Measurements from ENCODE around the gene IL5.
"Not testable (repeated sequence)": the region's sequence is repeated elsewhere in the genome, so short reads cannot be mapped to it uniquely, and the experiment has no call there.

The IL5 gene

GRCh38 chr5:132540149-132540548 lies 3.2 kb downstream of the IL5 start:
- TF ChIP-seq PAX5 (IDR thresholded peaks at IDR 0.05; ENCODE audit: insufficient read depth, low read length, severe bottlenecking), result no peak
- no peak for TF ChIP-seq POLR2A (IDR thresholded peaks at IDR 0.05; ENCODE audit: low read depth, low read length)
- TF ChIP-seq POU2F2 (IDR thresholded peaks at IDR 0.05; ENCODE audit: low read depth, low read length), result no peak
- no peak for TF ChIP-seq SPI1 (IDR thresholded peaks at IDR 0.05; ENCODE audit: low read depth, low read length)
- no peak for TF ChIP-seq TAF1 (IDR thresholded peaks at IDR 0.05; ENCODE audit: low read depth, low read length)
- no peak for TF ChIP-seq POLR2AphosphoS5 (IDR thresholded peaks at IDR 0.05; ENCODE audit: low read depth, low read length)
- DNase-seq (ENCODE audit: insufficient read length, low spot score) (no peak), FAIRE-seq (no peak)

GRCh38 chr5:132539716-132540115 lies 3.6 kb downstream of the IL5 start:
- no peak for DNase-seq (ENCODE audit: insufficient read length, low spot score)
- no peak for FAIRE-seq
- TF ChIP-seq POLR2A (IDR thresholded peaks at IDR 0.05; ENCODE audit: low read depth, low read length) (no peak), POLR2AphosphoS5 (IDR thresholded peaks at IDR 0.05; ENCODE audit: low read depth, low read length) (no peak), POU2F2 (IDR thresholded peaks at IDR 0.05; ENCODE audit: low read depth, low read length) (no peak), PAX5 (IDR thresholded peaks at IDR 0.05; ENCODE audit: insufficient read depth, low read length, severe bottlenecking) (no peak), TAF1 (IDR thresholded peaks at IDR 0.05; ENCODE audit: low read depth, low read length) (no peak)

GRCh38 chr5:132530946-132531345 lies 12.4 kb downstream of the IL5 start:
- DNase-seq (ENCODE audit: insufficient read length, low spot score), result no peak
- no peak for TF ChIP-seq TAF1 (IDR thresholded peaks at IDR 0.05; ENCODE audit: low read depth, low read length)
- TF ChIP-seq POU2F2 (IDR thresholded peaks at IDR 0.05; ENCODE audit: low read depth, low read length), result no peak
- no peak for TF ChIP-seq POLR2A (IDR thresholded peaks at IDR 0.05; ENCODE audit: low read depth, low read length)
- no peak for TF ChIP-seq SPI1 (IDR thresholded peaks at IDR 0.05; ENCODE audit: low read depth, low read length)
- no peak for TF ChIP-seq PAX5 (IDR thresholded peaks at IDR 0.05; ENCODE audit: insufficient read depth, low read length, severe bottlenecking)
- no peak for TF ChIP-seq POLR2AphosphoS5 (IDR thresholded peaks at IDR 0.05; ENCODE audit: low read depth, low read length)
- FAIRE-seq, result no peak

- FAIRE-seq (peak; percentile 51), DNase-seq (ENCODE audit: insufficient read length, low spot score) (no peak)
- TF ChIP-seq POLR2AphosphoS5 (IDR thresholded peaks at IDR 0.05; ENCODE audit: low read depth, low read length), result no peak
- TF ChIP-seq POLR2A (IDR thresholded peaks at IDR 0.05; ENCODE audit: low read depth, low read length), result no peak
- no peak for TF ChIP-seq TAF1 (IDR thresholded peaks at IDR 0.05; ENCODE audit: low read depth, low read length)
- no peak for TF ChIP-seq PAX5 (IDR thresholded peaks at IDR 0.05; ENCODE audit: insufficient read depth, low read length, severe bottlenecking)
- no peak for TF ChIP-seq POU2F2 (IDR thresholded peaks at IDR 0.05; ENCODE audit: low read depth, low read length)
- no peak for TF ChIP-seq SPI1 (IDR thresholded peaks at IDR 0.05; ENCODE audit: low read depth, low read length)
Measured at GRCh38 chr5:132528866-132529634, 14.3 kb downstream of the IL5 start.

GRCh38 chr5:132528021-132528420 lies 15.3 kb downstream of the IL5 start:
- TF ChIP-seq POLR2AphosphoS5 (IDR thresholded peaks at IDR 0.05; ENCODE audit: low read depth, low read length) (no peak), PAX5 (IDR thresholded peaks at IDR 0.05; ENCODE audit: insufficient read depth, low read length, severe bottlenecking) (no peak), POU2F2 (IDR thresholded peaks at IDR 0.05; ENCODE audit: low read depth, low read length) (no peak), SPI1 (IDR thresholded peaks at IDR 0.05; ENCODE audit: low read depth, low read length) (no peak), TAF1 (IDR thresholded peaks at IDR 0.05; ENCODE audit: low read depth, low read length) (no peak), POLR2A (IDR thresholded peaks at IDR 0.05; ENCODE audit: low read depth, low read length) (no peak)
- DNase-seq (ENCODE audit: insufficient read length, low spot score), result no peak
- FAIRE-seq, result no peak

- TF ChIP-seq POLR2A (IDR thresholded peaks at IDR 0.05; ENCODE audit: low read depth, low read length) (no peak), PAX5 (IDR thresholded peaks at IDR 0.05; ENCODE audit: insufficient read depth, low read length, severe bottlenecking) (no peak), SPI1 (IDR thresholded peaks at IDR 0.05; ENCODE audit: low read depth, low read length) (no peak), POLR2AphosphoS5 (IDR thresholded peaks at IDR 0.05; ENCODE audit: low read depth, low read length) (no peak), TAF1 (IDR thresholded peaks at IDR 0.05; ENCODE audit: low read depth, low read length) (no peak), POU2F2 (IDR thresholded peaks at IDR 0.05; ENCODE audit: low read depth, low read length) (no peak)
- peak; percentile 82 for FAIRE-seq
- no peak for DNase-seq (ENCODE audit: insufficient read length, low spot score)
Measured at GRCh38 chr5:132526974-132527564, 16.3 kb downstream of the IL5 start.

GRCh38 chr5:132526290-132526973 lies 16.9 kb downstream of the IL5 start:
- FAIRE-seq (no peak), DNase-seq (ENCODE audit: insufficient read length, low spot score) (no peak)
- TF ChIP-seq POLR2AphosphoS5 (IDR thresholded peaks at IDR 0.05; ENCODE audit: low read depth, low read length), result no peak
- no peak for TF ChIP-seq POLR2A (IDR thresholded peaks at IDR 0.05; ENCODE audit: low read depth, low read length)
- no peak for TF ChIP-seq PAX5 (IDR thresholded peaks at IDR 0.05; ENCODE audit: insufficient read depth, low read length, severe bottlenecking)
- TF ChIP-seq POU2F2 (IDR thresholded peaks at IDR 0.05; ENCODE audit: low read depth, low read length), result no peak

- DNase-seq (ENCODE audit: insufficient read length, low spot score) (no peak), FAIRE-seq (peak; percentile 92)
- TF ChIP-seq POLR2AphosphoS5 (IDR thresholded peaks at IDR 0.05; ENCODE audit: low read depth, low read length), result no peak
- TF ChIP-seq SPI1 (IDR thresholded peaks at IDR 0.05; ENCODE audit: low read depth, low read length), result peak; percentile 100
- no peak for TF ChIP-seq POLR2A (IDR thresholded peaks at IDR 0.05; ENCODE audit: low read depth, low read length)
- peak; percentile 46; the same call in 1 of the 2 replicates for TF ChIP-seq POU2F2 (IDR thresholded peaks at IDR 0.05; ENCODE audit: low read depth, low read length)
Measured at GRCh38 chr5:132525299-132525724, 18.0 kb downstream of the IL5 start.

- not testable (repeated sequence) for DNase-seq (ENCODE audit: insufficient read length, low spot score)
Measured at GRCh38 chr5:132524877-132525276, 18.4 kb downstream of the IL5 start.

GRCh38 chr5:132522067-132522466 lies 21.3 kb downstream of the IL5 start:
- FAIRE-seq; DNase-seq (ENCODE audit: insufficient read length, low spot score): not testable (repeated sequence)

More at GRCh38 chr5:132524877-132525276, 18.4 kb downstream of the IL5 start:
- FAIRE-seq, result not testable (repeated sequence)

- not testable (repeated sequence) for DNase-seq (ENCODE audit: insufficient read length, low spot score); FAIRE-seq
Measured at GRCh38 chr5:132513618-132514336, 29.5 kb downstream of the IL5 start.
